HEK293 (cell line): ENCODE data around the gene MIEF2.
A peak's percentile ranks its signal among the peaks of the same experiment; 100 is the strongest.

ENCODE experiments used
- CTCF ChIA-PET: fragments of 350-600 bp; formaldehyde crosslinking; extraction: SDS; loops from one replicate; lab custom pipeline; 2021; ENCODE audit warnings: antibody characterized with exemption; lab: Yijun Ruan, JAX
- POLR2A ChIA-PET: fragments of 300-600 bp; formaldehyde crosslinking; extraction: SDS; loops from one replicate; lab custom pipeline; 2020; ENCODE audit warnings: antibody characterized with exemption, inconsistent platforms; lab: Yijun Ruan, JAX
- H3K27ac ChIP-seq: fragments of 200-500 bp; sonication (Bioruptor generic); 2 replicates; pipeline ENCODE4 v1.5.1; 2014; ENCODE audit warnings: low read depth, low read length, control low read depth, inconsistent platforms; ENCODE audit errors: extremely low read depth
- H3K36me3 ChIP-seq, 2 experiments: fragments of 200-500 bp in 1 of 2; sonication (Bioruptor generic) in 1 of 2; 1 replicate in 1 of 2; 2 replicates in 1 of 2; pipeline ENCODE4 v1.5.1; 2014 to 2017; ENCODE audit warnings: inconsistent platforms in 2 of 2, low read length in 2 of 2; ENCODE audit not compliant: control insufficient read depth in 2 of 2, insufficient read depth in 1 of 2
- H3K4me1 ChIP-seq: fragments of 200-500 bp; sonication (Bioruptor generic); 2 replicates; pipeline ENCODE4 v1.5.1; 2014; ENCODE audit warnings: mild to moderate bottlenecking, low read length, inconsistent platforms; ENCODE audit not compliant: control insufficient read depth, insufficient read depth
- H3K4me3 ChIP-seq: 2 replicates; pipeline ENCODE4 v1.5.1; 2011; ENCODE audit warnings: low read depth, mild to moderate bottlenecking, control low read depth, low read length, moderate library complexity
- H3K9me3 ChIP-seq: fragments of 200-500 bp; sonication (Bioruptor generic); 2 replicates; pipeline ENCODE4 v1.5.1; 2014; ENCODE audit warnings: low read depth, low read length, inconsistent platforms; ENCODE audit not compliant: control insufficient read depth, insufficient read depth
- HOXC10 ChIP-seq: sonication (generic); formaldehyde crosslinking; IDR thresholded peaks from 2 replicates; pipeline ENCODE4 v1.8.1; 2023; ENCODE audit warnings: mild to moderate bottlenecking, missing genetic modification reagents
- KLF1 ChIP-seq: fragments of 450-650 bp; formaldehyde crosslinking; IDR thresholded peaks from 2 replicates; pipeline ENCODE4 v1.5.1; 2016; ENCODE audit warnings: missing biosample characterization, missing genetic modification characterization
- KLF16 ChIP-seq: fragments of 450-650 bp; formaldehyde crosslinking; IDR thresholded peaks from 2 replicates; pipeline ENCODE4 v1.5.1; 2017; ENCODE audit warnings: missing biosample characterization, missing genetic modification characterization
- MZF1 ChIP-seq: fragments of 450-650 bp; formaldehyde crosslinking; IDR thresholded peaks from 2 replicates; pipeline ENCODE4 v1.5.1; 2017; ENCODE audit warnings: missing biosample characterization, missing genetic modification characterization, borderline replicate concordance
- SCRT2 ChIP-seq: fragments of 450-650 bp; formaldehyde crosslinking; IDR thresholded peaks from 2 replicates; pipeline ENCODE4 v1.5.1; 2016; ENCODE audit warnings: missing biosample characterization, missing genetic modification characterization
- SP2 ChIP-seq: fragments of 450-650 bp; formaldehyde crosslinking; IDR thresholded peaks from 2 replicates; pipeline ENCODE4 v1.5.1; 2016; ENCODE audit warnings: missing biosample characterization, missing genetic modification characterization
- WT1 ChIP-seq: fragments of 450-650 bp; formaldehyde crosslinking; IDR thresholded peaks from 2 replicates; pipeline ENCODE4 v1.5.1; 2016; ENCODE audit warnings: missing biosample characterization, missing genetic modification characterization
- ZBTB10 ChIP-seq: fragments of 450-650 bp; formaldehyde crosslinking; IDR thresholded peaks from 2 replicates; pipeline ENCODE4 v1.5.1; 2016; ENCODE audit warnings: missing biosample characterization, missing genetic modification characterization
- ZBTB48 ChIP-seq: fragments of 450-650 bp; formaldehyde crosslinking; IDR thresholded peaks from 2 replicates; pipeline ENCODE4 v1.5.1; 2016; ENCODE audit warnings: missing biosample characterization, missing genetic modification characterization
- ZNF248 ChIP-seq: fragments of 450-650 bp; formaldehyde crosslinking; IDR thresholded peaks from 2 replicates; pipeline ENCODE4 v1.5.1; 2017; ENCODE audit warnings: missing biosample characterization, missing genetic modification characterization
- ZNF837 ChIP-seq: fragments of 450-650 bp; formaldehyde crosslinking; IDR thresholded peaks from 2 replicates; pipeline ENCODE4 v1.5.1; 2016; ENCODE audit warnings: missing biosample characterization, missing genetic modification characterization
- TF ChIP-seq, protein P1 (sequence below): fragments of 450-650 bp; formaldehyde crosslinking; IDR thresholded peaks from 2 replicates; pipeline ENCODE4 v1.5.1; 2017; ENCODE audit warnings: missing biosample characterization, missing genetic modification characterization
- TF ChIP-seq, protein P2 (sequence below): fragments of 450-650 bp; formaldehyde crosslinking; IDR thresholded peaks from 2 replicates; pipeline ENCODE4 v1.5.1; 2016; ENCODE audit warnings: missing biosample characterization, missing genetic modification characterization, borderline replicate concordance
- TF ChIP-seq, protein P3 (sequence below): fragments of 450-650 bp; formaldehyde crosslinking; IDR thresholded peaks from 2 replicates; pipeline ENCODE4 v1.5.1; 2016; ENCODE audit warnings: missing biosample characterization, missing genetic modification characterization
- TF ChIP-seq, protein P4 (sequence below): fragments of 450-650 bp; formaldehyde crosslinking; IDR thresholded peaks from 2 replicates; pipeline ENCODE4; 2016; ENCODE audit warnings: missing biosample characterization, missing genetic modification characterization
- TF ChIP-seq, protein P5 (sequence below): fragments of 450-650 bp; IDR thresholded peaks from 2 replicates; pipeline ENCODE4 v1.5.1; 2018; ENCODE audit warnings: missing biosample characterization, missing genetic modification characterization

The MIEF2 gene

GRCh38 chr17:18257268-18257981, 3.0 kb upstream of the MIEF2 start:
- peaks cover 12% of the 10 kb centered on the region for H3K4me1 ChIP-seq
- POLR2A ChIA-PET = interaction anchor here (0.8 to 1.4 kb wide), 4 partner anchors 9 to 57 kb away, joined by 3 to 4 read pairs (median 4); partner anchors contain the start of genes SMCR8 and TOP3A
- H3K27ac ChIP-seq = peak overlapping the region; percentile 96
- H3K4me3 ChIP-seq = peak overlapping the region; percentile 83
- H3K9me3 ChIP-seq = no peaks in the 10 kb centered on the region
- H3K36me3 ChIP-seq = peaks cover 5 to 48% of the 10 kb centered on the region in 2 experiments
- CTCF ChIA-PET = interaction anchor here (0.6 to 1.5 kb wide), 4 partner anchors 10 to 80 kb away, joined by 3 to 4 read pairs (median 3); no protein-coding TSS in a partner anchor
- TF ChIP-seq, protein P1, sequence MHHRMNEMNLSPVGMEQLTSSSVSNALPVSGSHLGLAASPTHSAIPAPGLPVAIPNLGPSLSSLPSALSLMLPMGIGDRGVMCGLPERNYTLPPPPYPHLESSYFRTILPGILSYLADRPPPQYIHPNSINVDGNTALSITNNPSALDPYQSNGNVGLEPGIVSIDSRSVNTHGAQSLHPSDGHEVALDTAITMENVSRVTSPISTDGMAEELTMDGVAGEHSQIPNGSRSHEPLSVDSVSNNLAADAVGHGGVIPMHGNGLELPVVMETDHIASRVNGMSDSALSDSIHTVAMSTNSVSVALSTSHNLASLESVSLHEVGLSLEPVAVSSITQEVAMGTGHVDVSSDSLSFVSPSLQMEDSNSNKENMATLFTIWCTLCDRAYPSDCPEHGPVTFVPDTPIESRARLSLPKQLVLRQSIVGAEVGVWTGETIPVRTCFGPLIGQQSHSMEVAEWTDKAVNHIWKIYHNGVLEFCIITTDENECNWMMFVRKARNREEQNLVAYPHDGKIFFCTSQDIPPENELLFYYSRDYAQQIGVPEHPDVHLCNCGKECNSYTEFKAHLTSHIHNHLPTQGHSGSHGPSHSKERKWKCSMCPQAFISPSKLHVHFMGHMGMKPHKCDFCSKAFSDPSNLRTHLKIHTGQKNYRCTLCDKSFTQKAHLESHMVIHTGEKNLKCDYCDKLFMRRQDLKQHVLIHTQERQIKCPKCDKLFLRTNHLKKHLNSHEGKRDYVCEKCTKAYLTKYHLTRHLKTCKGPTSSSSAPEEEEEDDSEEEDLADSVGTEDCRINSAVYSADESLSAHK (tag by site-specific recombination) = no peak
- TF ChIP-seq MZF1 (tag by site-specific recombination) = no peak
- TF ChIP-seq, protein P2, sequence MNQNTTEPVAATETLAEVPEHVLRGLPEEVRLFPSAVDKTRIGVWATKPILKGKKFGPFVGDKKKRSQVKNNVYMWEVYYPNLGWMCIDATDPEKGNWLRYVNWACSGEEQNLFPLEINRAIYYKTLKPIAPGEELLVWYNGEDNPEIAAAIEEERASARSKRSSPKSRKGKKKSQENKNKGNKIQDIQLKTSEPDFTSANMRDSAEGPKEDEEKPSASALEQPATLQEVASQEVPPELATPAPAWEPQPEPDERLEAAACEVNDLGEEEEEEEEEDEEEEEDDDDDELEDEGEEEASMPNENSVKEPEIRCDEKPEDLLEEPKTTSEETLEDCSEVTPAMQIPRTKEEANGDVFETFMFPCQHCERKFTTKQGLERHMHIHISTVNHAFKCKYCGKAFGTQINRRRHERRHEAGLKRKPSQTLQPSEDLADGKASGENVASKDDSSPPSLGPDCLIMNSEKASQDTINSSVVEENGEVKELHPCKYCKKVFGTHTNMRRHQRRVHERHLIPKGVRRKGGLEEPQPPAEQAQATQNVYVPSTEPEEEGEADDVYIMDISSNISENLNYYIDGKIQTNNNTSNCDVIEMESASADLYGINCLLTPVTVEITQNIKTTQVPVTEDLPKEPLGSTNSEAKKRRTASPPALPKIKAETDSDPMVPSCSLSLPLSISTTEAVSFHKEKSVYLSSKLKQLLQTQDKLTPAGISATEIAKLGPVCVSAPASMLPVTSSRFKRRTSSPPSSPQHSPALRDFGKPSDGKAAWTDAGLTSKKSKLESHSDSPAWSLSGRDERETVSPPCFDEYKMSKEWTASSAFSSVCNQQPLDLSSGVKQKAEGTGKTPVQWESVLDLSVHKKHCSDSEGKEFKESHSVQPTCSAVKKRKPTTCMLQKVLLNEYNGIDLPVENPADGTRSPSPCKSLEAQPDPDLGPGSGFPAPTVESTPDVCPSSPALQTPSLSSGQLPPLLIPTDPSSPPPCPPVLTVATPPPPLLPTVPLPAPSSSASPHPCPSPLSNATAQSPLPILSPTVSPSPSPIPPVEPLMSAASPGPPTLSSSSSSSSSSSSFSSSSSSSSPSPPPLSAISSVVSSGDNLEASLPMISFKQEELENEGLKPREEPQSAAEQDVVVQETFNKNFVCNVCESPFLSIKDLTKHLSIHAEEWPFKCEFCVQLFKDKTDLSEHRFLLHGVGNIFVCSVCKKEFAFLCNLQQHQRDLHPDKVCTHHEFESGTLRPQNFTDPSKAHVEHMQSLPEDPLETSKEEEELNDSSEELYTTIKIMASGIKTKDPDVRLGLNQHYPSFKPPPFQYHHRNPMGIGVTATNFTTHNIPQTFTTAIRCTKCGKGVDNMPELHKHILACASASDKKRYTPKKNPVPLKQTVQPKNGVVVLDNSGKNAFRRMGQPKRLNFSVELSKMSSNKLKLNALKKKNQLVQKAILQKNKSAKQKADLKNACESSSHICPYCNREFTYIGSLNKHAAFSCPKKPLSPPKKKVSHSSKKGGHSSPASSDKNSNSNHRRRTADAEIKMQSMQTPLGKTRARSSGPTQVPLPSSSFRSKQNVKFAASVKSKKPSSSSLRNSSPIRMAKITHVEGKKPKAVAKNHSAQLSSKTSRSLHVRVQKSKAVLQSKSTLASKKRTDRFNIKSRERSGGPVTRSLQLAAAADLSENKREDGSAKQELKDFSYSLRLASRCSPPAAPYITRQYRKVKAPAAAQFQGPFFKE (tag by site-specific recombination) = no peak
- no peak for TF ChIP-seq SCRT2
- TF ChIP-seq, protein P3, sequence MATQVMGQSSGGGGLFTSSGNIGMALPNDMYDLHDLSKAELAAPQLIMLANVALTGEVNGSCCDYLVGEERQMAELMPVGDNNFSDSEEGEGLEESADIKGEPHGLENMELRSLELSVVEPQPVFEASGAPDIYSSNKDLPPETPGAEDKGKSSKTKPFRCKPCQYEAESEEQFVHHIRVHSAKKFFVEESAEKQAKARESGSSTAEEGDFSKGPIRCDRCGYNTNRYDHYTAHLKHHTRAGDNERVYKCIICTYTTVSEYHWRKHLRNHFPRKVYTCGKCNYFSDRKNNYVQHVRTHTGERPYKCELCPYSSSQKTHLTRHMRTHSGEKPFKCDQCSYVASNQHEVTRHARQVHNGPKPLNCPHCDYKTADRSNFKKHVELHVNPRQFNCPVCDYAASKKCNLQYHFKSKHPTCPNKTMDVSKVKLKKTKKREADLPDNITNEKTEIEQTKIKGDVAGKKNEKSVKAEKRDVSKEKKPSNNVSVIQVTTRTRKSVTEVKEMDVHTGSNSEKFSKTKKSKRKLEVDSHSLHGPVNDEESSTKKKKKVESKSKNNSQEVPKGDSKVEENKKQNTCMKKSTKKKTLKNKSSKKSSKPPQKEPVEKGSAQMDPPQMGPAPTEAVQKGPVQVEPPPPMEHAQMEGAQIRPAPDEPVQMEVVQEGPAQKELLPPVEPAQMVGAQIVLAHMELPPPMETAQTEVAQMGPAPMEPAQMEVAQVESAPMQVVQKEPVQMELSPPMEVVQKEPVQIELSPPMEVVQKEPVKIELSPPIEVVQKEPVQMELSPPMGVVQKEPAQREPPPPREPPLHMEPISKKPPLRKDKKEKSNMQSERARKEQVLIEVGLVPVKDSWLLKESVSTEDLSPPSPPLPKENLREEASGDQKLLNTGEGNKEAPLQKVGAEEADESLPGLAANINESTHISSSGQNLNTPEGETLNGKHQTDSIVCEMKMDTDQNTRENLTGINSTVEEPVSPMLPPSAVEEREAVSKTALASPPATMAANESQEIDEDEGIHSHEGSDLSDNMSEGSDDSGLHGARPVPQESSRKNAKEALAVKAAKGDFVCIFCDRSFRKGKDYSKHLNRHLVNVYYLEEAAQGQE (tag by site-specific recombination) = 0 out of 2 replicates have a peak, but pooled peaks have one; percentile 11
- TF ChIP-seq ZBTB48 (tag by site-specific recombination) = no peak
- no peak for TF ChIP-seq ZNF248 (tag by site-specific recombination)
- no peak for TF ChIP-seq WT1 (tag by site-specific recombination)
- TF ChIP-seq HOXC10 (CRISPR knock-in tag) = peak; percentile 78; the same call in 1 of the 2 replicates
- TF ChIP-seq, protein P4, sequence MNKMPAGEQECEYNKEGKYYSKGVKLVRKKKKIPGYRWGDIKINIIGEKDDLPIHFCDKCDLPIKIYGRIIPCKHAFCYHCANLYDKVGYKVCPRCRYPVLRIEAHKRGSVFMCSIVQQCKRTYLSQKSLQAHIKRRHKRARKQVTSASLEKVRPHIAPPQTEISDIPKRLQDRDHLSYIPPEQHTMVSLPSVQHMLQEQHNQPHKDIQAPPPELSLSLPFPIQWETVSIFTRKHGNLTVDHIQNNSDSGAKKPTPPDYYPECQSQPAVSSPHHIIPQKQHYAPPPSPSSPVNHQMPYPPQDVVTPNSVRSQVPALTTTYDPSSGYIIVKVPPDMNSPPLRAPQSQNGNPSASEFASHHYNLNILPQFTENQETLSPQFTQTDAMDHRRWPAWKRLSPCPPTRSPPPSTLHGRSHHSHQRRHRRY = no peak
- peak; percentile 10; the same call in 1 of the 2 replicates for TF ChIP-seq ZBTB10 (tag by site-specific recombination)
- TF ChIP-seq ZNF837 = no peak
- TF ChIP-seq KLF1 = no peak
- TF ChIP-seq KLF16 = 0 out of 2 replicates have a peak, but pooled peaks have one; percentile 12
- TF ChIP-seq, protein P5, sequence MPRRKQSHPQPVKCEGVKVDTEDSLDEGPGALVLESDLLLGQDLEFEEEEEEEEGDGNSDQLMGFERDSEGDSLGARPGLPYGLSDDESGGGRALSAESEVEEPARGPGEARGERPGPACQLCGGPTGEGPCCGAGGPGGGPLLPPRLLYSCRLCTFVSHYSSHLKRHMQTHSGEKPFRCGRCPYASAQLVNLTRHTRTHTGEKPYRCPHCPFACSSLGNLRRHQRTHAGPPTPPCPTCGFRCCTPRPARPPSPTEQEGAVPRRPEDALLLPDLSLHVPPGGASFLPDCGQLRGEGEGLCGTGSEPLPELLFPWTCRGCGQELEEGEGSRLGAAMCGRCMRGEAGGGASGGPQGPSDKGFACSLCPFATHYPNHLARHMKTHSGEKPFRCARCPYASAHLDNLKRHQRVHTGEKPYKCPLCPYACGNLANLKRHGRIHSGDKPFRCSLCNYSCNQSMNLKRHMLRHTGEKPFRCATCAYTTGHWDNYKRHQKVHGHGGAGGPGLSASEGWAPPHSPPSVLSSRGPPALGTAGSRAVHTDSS (tag by site-specific recombination) = no peak
- TF ChIP-seq SP2 (tag by site-specific recombination) = peak; percentile 49
